ENCODE data around the gene SGSM2.

DNA sequence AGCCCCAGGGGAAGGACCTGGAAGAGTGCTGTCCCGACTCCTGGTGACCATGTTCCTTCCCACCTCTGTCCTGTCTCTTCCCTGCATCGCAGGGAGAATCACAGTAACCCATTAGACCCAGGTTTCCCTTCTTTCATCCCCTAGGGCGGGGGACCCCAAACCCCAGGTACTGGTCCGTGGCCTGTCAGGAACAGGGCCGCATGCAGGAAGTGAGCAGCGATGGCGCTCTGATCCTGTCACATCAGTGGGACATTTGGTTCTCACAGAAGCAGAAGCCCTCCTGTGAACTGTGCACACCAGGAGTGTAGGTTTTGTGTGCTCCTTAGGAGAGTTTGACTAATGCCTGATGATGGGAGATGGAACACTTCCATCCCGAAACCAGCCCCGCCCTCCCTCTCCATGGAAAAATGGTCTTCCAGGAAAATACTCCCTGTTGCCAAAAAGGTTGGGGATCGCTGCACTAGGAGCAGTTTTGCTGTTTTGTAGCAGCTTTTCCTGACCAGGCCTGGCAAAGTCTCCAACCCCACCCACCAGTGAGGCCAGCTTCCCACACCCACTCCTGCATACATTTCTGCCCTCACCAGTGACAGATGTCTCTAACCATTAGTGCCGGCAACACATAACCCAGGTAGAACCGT, 53.0 kb downstream of the SGSM2 start:
- TF ChIP-seq, protein P1, sequence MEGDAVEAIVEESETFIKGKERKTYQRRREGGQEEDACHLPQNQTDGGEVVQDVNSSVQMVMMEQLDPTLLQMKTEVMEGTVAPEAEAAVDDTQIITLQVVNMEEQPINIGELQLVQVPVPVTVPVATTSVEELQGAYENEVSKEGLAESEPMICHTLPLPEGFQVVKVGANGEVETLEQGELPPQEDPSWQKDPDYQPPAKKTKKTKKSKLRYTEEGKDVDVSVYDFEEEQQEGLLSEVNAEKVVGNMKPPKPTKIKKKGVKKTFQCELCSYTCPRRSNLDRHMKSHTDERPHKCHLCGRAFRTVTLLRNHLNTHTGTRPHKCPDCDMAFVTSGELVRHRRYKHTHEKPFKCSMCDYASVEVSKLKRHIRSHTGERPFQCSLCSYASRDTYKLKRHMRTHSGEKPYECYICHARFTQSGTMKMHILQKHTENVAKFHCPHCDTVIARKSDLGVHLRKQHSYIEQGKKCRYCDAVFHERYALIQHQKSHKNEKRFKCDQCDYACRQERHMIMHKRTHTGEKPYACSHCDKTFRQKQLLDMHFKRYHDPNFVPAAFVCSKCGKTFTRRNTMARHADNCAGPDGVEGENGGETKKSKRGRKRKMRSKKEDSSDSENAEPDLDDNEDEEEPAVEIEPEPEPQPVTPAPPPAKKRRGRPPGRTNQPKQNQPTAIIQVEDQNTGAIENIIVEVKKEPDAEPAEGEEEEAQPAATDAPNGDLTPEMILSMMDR (conservative IDR thresholded peaks at IDR 0.05) = no peak
- no peak for TF ChIP-seq EZH2 (IDR thresholded peaks at IDR 0.05; ENCODE audit: low read depth)
